HCT116 (cell line): ENCODE measurements around the gene SUSD3. TPM values are rescaled to one million over a fixed set of nuclear protein-coding genes. Genes with fewer than 3 reads are reported as not detected.

Experiments
- ATAC-seq: fragments of 200-7000 bp; cut with Tn5 transposase; 2 replicates; pipeline ENCODE4 v1.9.1; 2020; ENCODE audit warnings: mild to moderate bottlenecking, moderate library complexity
- BruUV-seq: library from RNA; stranded (reverse); fragments of 400-500 nt; replicated peaks from 2 replicates; lab custom pipeline; 2021; lab: Mats Ljungman, UMichigan
- CTCF ChIA-PET: fragments of 300-600 bp; sonication (Branson Sonifier 250); formaldehyde crosslinking; loops from one replicate; lab custom pipeline; 2021; ENCODE audit warnings: antibody characterized with exemption; lab: Charles Lee
- POLR2A ChIA-PET: fragments of 300-600, 350-600 bp; sonication (Branson Sonifier 250); formaldehyde crosslinking; loops from one replicate; lab custom pipeline; 2021; ENCODE audit warnings: antibody characterized with exemption; lab: Charles Lee
- RAD21 ChIA-PET, 2 experiments: fragments of 300-600 bp; sonication (Branson Sonifier 250); formaldehyde crosslinking; loops; one replicate each; lab custom pipeline; 2023; ENCODE audit warnings: low total read pairs in 2 of 2; ENCODE audit not compliant: uncharacterized antibody in 2 of 2, unreplicated experiment in 2 of 2, low non-redundant PET in 1 of 2; lab: Charles Lee
- DNase-seq: peaks from one replicate; pipeline ENCODE4 v3.0.0-alpha.2; 2010; ENCODE audit warnings: low read depth, low spot score
- H2AFZ ChIP-seq: fragments of 200-600 bp; shearing (Covaris generic), sonication (generic); 2 replicates; pipeline ENCODE4 v1.6.1; 2017; ENCODE audit warnings: low read depth, mixed run types, mixed read lengths, antibody characterized with exemption, low read length; ENCODE audit not compliant: poor library complexity, severe bottlenecking
- H3K27ac ChIP-seq: 2 replicates; pipeline ENCODE4 v1.5.1; 2012; ENCODE audit warnings: low read depth, low read length
- H3K27me3 ChIP-seq: fragments of 200-600 bp; sonication (generic); 2 replicates; pipeline ENCODE4 v1.6.1; 2016; ENCODE audit warnings: mixed run types, low read length, mixed read lengths; ENCODE audit not compliant: insufficient read depth
- H3K36me3 ChIP-seq, 2 experiments: fragments of 200-500 bp in 1 of 2; fragments of 200-600 bp in 1 of 2; sonication (Bioruptor generic) in 1 of 2; sonication (generic) in 1 of 2; 2 replicates each; pipeline versions ENCODE4 v1.5.1 to v1.6.1; 2014 to 2016; ENCODE audit warnings: low read length in 2 of 2, inconsistent platforms in 1 of 2, mixed read lengths in 1 of 2, mixed run types in 1 of 2; ENCODE audit not compliant: insufficient read depth in 2 of 2, control insufficient read depth in 1 of 2
- H3K4me1 ChIP-seq, 2 experiments: fragments of 200-600 bp in 1 of 2; sonication (generic) in 1 of 2; 2 replicates each; pipeline versions ENCODE4 v1.5.1 to v1.6.1; 2012 to 2017; ENCODE audit warnings: low read length in 2 of 2, inconsistent platforms in 1 of 2, mild to moderate bottlenecking in 1 of 2, mixed read lengths in 1 of 2, mixed run types in 1 of 2, moderate library complexity in 1 of 2; ENCODE audit not compliant: insufficient read depth in 2 of 2, control insufficient read depth in 1 of 2
- H3K4me2 ChIP-seq: fragments of 200-600 bp; sonication (generic); 2 replicates; pipeline ENCODE4 v1.6.1; 2017; ENCODE audit warnings: mixed run types, low read length, mixed read lengths
- H3K4me3 ChIP-seq, 2 experiments: fragments of 200-600 bp in 1 of 2; sonication (generic) in 1 of 2; replicated peaks in 1 of 2; 2 replicates each; pipeline ENCODE4 v1.5.1; 2011 to 2016; ENCODE audit warnings: low read length in 2 of 2, control low read depth in 1 of 2, low read depth in 1 of 2, mild to moderate bottlenecking in 1 of 2, mixed read lengths in 1 of 2, mixed run types in 1 of 2
- H3K79me2 ChIP-seq: fragments of 200-600 bp; sonication (generic); 2 replicates; pipeline ENCODE4 v1.6.1; 2017; ENCODE audit warnings: mild to moderate bottlenecking, mixed run types, low read length, moderate library complexity, mixed read lengths; ENCODE audit not compliant: insufficient read depth
- H3K9ac ChIP-seq: fragments of 200-600 bp; sonication (generic); 2 replicates; pipeline ENCODE4 v1.6.1; 2016; ENCODE audit warnings: low read length, mixed read lengths
- H3K9me2 ChIP-seq: fragments of 200-600 bp; sonication (generic), shearing (Covaris generic); 2 replicates; pipeline ENCODE4 v1.6.1; 2017; ENCODE audit warnings: mixed run types, mild to moderate bottlenecking, moderate library complexity; ENCODE audit not compliant: insufficient read depth
- H3K9me3 ChIP-seq, 2 experiments: fragments of 200-500 bp in 1 of 2; fragments of 200-600 bp in 1 of 2; sonication (Bioruptor generic) in 1 of 2; sonication (generic) in 1 of 2; 2 replicates each; pipeline ENCODE4 v1.6.1; 2014 to 2017; ENCODE audit warnings: low read length in 2 of 2, mixed read lengths in 2 of 2, inconsistent platforms in 1 of 2, low read depth in 1 of 2, mild to moderate bottlenecking in 1 of 2, mixed run types in 1 of 2, moderate library complexity in 1 of 2; ENCODE audit not compliant: control insufficient read depth in 1 of 2, insufficient read depth in 1 of 2
- H4K20me1 ChIP-seq: fragments of 200-600 bp; sonication (generic), shearing (Covaris generic); 2 replicates; pipeline ENCODE4 v1.6.1; 2017; ENCODE audit warnings: mixed run types, mild to moderate bottlenecking, moderate library complexity; ENCODE audit not compliant: insufficient read depth
- EGR1 ChIP-seq: IDR thresholded peaks from 2 replicates; pipeline ENCODE4 v1.6.1; 2012; ENCODE audit warnings: low read depth
- ELF1 ChIP-seq: IDR thresholded peaks from 2 replicates; pipeline ENCODE4 v1.6.1; 2012; ENCODE audit warnings: low read depth, borderline replicate concordance
- EZH2 ChIP-seq: fragments of 200-600 bp; sonication (generic); IDR thresholded peaks from 2 replicates; pipeline ENCODE4 v1.6.1; 2017; ENCODE audit warnings: antibody characterized with exemption, mixed run types
- EZH2phosphoT487 ChIP-seq: fragments of 200-600 bp; IDR thresholded peaks from 2 replicates; pipeline ENCODE4 v1.6.1; 2018; ENCODE audit warnings: antibody characterized with exemption, borderline replicate concordance
- JUND ChIP-seq: IDR thresholded peaks from 2 replicates; pipeline ENCODE4 v1.6.1; 2012
- POLR2A ChIP-seq: IDR thresholded peaks from 2 replicates; pipeline ENCODE4 v1.7.0; 2011; ENCODE audit warnings: borderline replicate concordance; ENCODE audit not compliant: insufficient read depth, insufficient read length; ENCODE audit errors: extremely low read depth
- POLR2AphosphoS5 ChIP-seq: IDR thresholded peaks from 2 replicates; pipeline ENCODE4 v1.6.1; 2011; ENCODE audit warnings: mild to moderate bottlenecking, low read depth, low read length, moderate library complexity
- RAD21 ChIP-seq: IDR thresholded peaks from 2 replicates; pipeline ENCODE4 v1.6.1; 2012; ENCODE audit warnings: low read depth, mild to moderate bottlenecking
- SRF ChIP-seq: IDR thresholded peaks from 2 replicates; pipeline ENCODE4 v1.6.1; 2012; ENCODE audit warnings: low read depth
- TCF7L2 ChIP-seq: IDR thresholded peaks from 2 replicates; pipeline ENCODE4 v1.7.0; 2011; ENCODE audit warnings: borderline replicate concordance, inconsistent platforms; ENCODE audit not compliant: insufficient read depth, insufficient read length; ENCODE audit errors: extremely low read depth
- YY1 ChIP-seq: IDR thresholded peaks from 2 replicates; pipeline ENCODE4 v1.6.1; 2011; ENCODE audit warnings: low read length, low read depth, moderate library complexity, mild to moderate bottlenecking; ENCODE audit not compliant: insufficient replicate concordance; ENCODE audit errors: extremely low read depth
- ZFX ChIP-seq: fragments of 450-650 bp; IDR thresholded peaks from 2 replicates; pipeline ENCODE4 v1.6.1; 2017
- ZNF274 ChIP-seq: fragments of 200-500 bp; sonication (Bioruptor generic); IDR thresholded peaks from 2 replicates; pipeline ENCODE4 v1.6.1; 2014; ENCODE audit warnings: mild to moderate bottlenecking, low read depth, low read length, inconsistent platforms
- intact Hi-C: fragments of 100-400 bp; cut with micrococcal nuclease; formaldehyde crosslinking; loops from 2 replicates; pipeline ENCODE4 v1.10.0; 2022
- total RNA-seq: library from RNA; stranded (reverse); gene quantifications from one replicate; pipeline ENCODE4 v1.2.1, GENCODE V29; 2021; ENCODE audit not compliant: unreplicated experiment
- TF ChIP-seq, protein P1 (sequence below): IDR thresholded peaks from 2 replicates; pipeline ENCODE4 v1.6.1; 2012
- TF ChIP-seq, protein P2 (sequence below): IDR thresholded peaks from 2 replicates; pipeline ENCODE4 v1.6.1; 2012; ENCODE audit warnings: low read depth
- TF ChIP-seq, protein P3 (sequence below): IDR thresholded peaks from 2 replicates; pipeline ENCODE4 v1.6.1; 2012
- TF ChIP-seq, protein P4 (sequence below), 3 experiments: fragments of 200-600 bp in 1 of 3; sonication (generic) in 1 of 3; IDR thresholded peaks in 2 of 3; conservative IDR thresholded peaks in 1 of 3; 2 replicates each; pipeline ENCODE4 v1.5.1; 2012 to 2017; ENCODE audit warnings: low read depth in 2 of 3, low read length in 2 of 3, antibody characterized with exemption in 1 of 3, borderline replicate concordance in 1 of 3, control low read depth in 1 of 3, mild to moderate bottlenecking in 1 of 3, mixed read lengths in 1 of 3, mixed run types in 1 of 3, moderate library complexity in 1 of 3; ENCODE audit not compliant: insufficient read depth in 1 of 3

The SUSD3 gene
- total RNA-seq, 1 experiment from 2014 or later = 11.3 TPM

DNA sequence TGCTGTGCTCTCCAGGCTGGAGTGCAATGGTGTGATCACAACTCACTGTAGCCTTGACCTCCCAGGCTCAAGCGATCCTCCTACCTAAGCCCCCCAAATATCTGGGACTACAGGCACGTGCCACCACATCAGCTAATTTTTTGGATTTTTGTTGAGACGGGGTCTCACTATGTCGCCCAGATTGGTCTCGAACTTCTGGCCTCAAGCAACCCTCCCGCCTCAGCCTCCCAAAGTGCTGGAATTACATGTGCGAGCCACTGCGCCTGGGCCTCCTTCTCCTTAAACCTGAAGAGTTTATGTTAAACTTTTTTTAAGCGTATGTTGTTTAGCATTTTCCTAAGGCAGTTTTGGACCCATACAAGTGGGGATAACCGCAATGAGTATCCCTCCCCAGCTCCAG, 30.8 kb upstream of the SUSD3 start:
- Histone ChIP-seq H3K36me3 (no peaks in the 10 kb centered on the region), H3K4me3 (no peak overlapping the region), H4K20me1 (no peaks in the 10 kb centered on the region), H3K4me2 (no peak overlapping the region), H3K9ac (no peak overlapping the region), H3K9me2 (no peaks in the 10 kb centered on the region), H2AFZ (no peak overlapping the region), H3K9me3 (no peaks in the 10 kb centered on the region), H3K27me3 (no peaks in the 10 kb centered on the region), H3K79me2 (no peaks in the 10 kb centered on the region), H3K4me1 (no peaks in the 10 kb centered on the region), H3K27ac (no peak overlapping the region)
- no peak for ATAC-seq
- no peak for TF ChIP-seq ZNF274
- TF ChIP-seq SRF = no peak
- no peak for TF ChIP-seq POLR2AphosphoS5
- no peak for TF ChIP-seq EZH2phosphoT487
- no peak for TF ChIP-seq JUND
- TF ChIP-seq, protein P1, sequence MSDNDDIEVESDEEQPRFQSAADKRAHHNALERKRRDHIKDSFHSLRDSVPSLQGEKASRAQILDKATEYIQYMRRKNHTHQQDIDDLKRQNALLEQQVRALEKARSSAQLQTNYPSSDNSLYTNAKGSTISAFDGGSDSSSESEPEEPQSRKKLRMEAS = no peak
- TF ChIP-seq, protein P2, sequence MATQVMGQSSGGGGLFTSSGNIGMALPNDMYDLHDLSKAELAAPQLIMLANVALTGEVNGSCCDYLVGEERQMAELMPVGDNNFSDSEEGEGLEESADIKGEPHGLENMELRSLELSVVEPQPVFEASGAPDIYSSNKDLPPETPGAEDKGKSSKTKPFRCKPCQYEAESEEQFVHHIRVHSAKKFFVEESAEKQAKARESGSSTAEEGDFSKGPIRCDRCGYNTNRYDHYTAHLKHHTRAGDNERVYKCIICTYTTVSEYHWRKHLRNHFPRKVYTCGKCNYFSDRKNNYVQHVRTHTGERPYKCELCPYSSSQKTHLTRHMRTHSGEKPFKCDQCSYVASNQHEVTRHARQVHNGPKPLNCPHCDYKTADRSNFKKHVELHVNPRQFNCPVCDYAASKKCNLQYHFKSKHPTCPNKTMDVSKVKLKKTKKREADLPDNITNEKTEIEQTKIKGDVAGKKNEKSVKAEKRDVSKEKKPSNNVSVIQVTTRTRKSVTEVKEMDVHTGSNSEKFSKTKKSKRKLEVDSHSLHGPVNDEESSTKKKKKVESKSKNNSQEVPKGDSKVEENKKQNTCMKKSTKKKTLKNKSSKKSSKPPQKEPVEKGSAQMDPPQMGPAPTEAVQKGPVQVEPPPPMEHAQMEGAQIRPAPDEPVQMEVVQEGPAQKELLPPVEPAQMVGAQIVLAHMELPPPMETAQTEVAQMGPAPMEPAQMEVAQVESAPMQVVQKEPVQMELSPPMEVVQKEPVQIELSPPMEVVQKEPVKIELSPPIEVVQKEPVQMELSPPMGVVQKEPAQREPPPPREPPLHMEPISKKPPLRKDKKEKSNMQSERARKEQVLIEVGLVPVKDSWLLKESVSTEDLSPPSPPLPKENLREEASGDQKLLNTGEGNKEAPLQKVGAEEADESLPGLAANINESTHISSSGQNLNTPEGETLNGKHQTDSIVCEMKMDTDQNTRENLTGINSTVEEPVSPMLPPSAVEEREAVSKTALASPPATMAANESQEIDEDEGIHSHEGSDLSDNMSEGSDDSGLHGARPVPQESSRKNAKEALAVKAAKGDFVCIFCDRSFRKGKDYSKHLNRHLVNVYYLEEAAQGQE = no peak
- TF ChIP-seq, protein P3, sequence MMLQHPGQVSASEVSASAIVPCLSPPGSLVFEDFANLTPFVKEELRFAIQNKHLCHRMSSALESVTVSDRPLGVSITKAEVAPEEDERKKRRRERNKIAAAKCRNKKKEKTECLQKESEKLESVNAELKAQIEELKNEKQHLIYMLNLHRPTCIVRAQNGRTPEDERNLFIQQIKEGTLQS = no peak
- TF ChIP-seq, protein P4, sequence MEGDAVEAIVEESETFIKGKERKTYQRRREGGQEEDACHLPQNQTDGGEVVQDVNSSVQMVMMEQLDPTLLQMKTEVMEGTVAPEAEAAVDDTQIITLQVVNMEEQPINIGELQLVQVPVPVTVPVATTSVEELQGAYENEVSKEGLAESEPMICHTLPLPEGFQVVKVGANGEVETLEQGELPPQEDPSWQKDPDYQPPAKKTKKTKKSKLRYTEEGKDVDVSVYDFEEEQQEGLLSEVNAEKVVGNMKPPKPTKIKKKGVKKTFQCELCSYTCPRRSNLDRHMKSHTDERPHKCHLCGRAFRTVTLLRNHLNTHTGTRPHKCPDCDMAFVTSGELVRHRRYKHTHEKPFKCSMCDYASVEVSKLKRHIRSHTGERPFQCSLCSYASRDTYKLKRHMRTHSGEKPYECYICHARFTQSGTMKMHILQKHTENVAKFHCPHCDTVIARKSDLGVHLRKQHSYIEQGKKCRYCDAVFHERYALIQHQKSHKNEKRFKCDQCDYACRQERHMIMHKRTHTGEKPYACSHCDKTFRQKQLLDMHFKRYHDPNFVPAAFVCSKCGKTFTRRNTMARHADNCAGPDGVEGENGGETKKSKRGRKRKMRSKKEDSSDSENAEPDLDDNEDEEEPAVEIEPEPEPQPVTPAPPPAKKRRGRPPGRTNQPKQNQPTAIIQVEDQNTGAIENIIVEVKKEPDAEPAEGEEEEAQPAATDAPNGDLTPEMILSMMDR (IDR thresholded peaks at IDR 0.05 in 2 of 3, conservative IDR thresholded peaks at IDR 0.05 in 1 of 3; ENCODE audit: borderline replicate concordance in 1 of 3, insufficient read depth in 1 of 3, low read depth in 2 of 3, low read length in 2 of 3) = no peak
- TF ChIP-seq ELF1 = no peak
- TF ChIP-seq YY1 = no peak
- no peak for TF ChIP-seq ZFX
- TF ChIP-seq POLR2A = no peak
- TF ChIP-seq RAD21 = no peak
- no peak for TF ChIP-seq EGR1
- TF ChIP-seq EZH2 = no peak
- TF ChIP-seq TCF7L2 = no peak
- ChIA-PET RAD21 (no interaction called here), CTCF (no interaction called here), POLR2A (no interaction called here)
- no peak for DNase-seq
- no TSS peak for BruUV-seq
- intact Hi-C loops = no loop called here
